DND-41 (cell line): ENCODE data around the gene ALG8.

ENCODE experiments used
- ATAC-seq: fragments of 200-7000 bp; cut with Tn5 transposase; 3 replicates; pipeline ENCODE4 v1.9.1; 2021; ENCODE audit warnings: low read depth; ENCODE audit not compliant: insufficient read depth
- DNase-seq: peaks from one replicate; pipeline ENCODE4 v3.0.0-alpha.2; 2020
- H2AFZ ChIP-seq: 2 replicates; pipeline ENCODE4 v1.6.0; 2012; ENCODE audit warnings: low read depth, low read length
- H3K27ac ChIP-seq: 2 replicates; pipeline ENCODE4 v1.5.1; 2012; ENCODE audit warnings: low read length, inconsistent platforms
- H3K27me3 ChIP-seq: fragments of 200-600 bp; sonication (generic); 2 replicates; pipeline ENCODE4 v1.6.0; 2012; ENCODE audit warnings: low read length, mild to moderate bottlenecking, inconsistent platforms; ENCODE audit not compliant: insufficient read depth, poor library complexity
- H3K36me3 ChIP-seq: 2 replicates; pipeline ENCODE4 v1.5.1; 2012; ENCODE audit warnings: low read length, inconsistent platforms; ENCODE audit not compliant: insufficient read depth
- H3K4me1 ChIP-seq: 2 replicates; pipeline ENCODE4 v1.5.1; 2012; ENCODE audit warnings: mild to moderate bottlenecking, low read length; ENCODE audit not compliant: insufficient read depth
- H3K4me2 ChIP-seq: 2 replicates; pipeline ENCODE4 v1.6.0; 2012; ENCODE audit warnings: mild to moderate bottlenecking, moderate library complexity, low read length, inconsistent platforms; ENCODE audit not compliant: insufficient read depth
- H3K4me3 ChIP-seq, 2 experiments: fragments of 200-600 bp in 1 of 2; shearing (Covaris generic) in 1 of 2; 2 replicates each; pipeline ENCODE4 v1.5.1; 2012 to 2016; ENCODE audit warnings: inconsistent platforms in 2 of 2, low read length in 2 of 2, mild to moderate bottlenecking in 2 of 2, low read depth in 1 of 2, moderate library complexity in 1 of 2
- H3K79me2 ChIP-seq: 2 replicates; pipeline ENCODE4 v1.6.0; 2012; ENCODE audit warnings: low read length, inconsistent platforms; ENCODE audit not compliant: insufficient read depth
- H3K9ac ChIP-seq: 2 replicates; pipeline ENCODE4 v1.6.0; 2012; ENCODE audit warnings: low read depth, mild to moderate bottlenecking, inconsistent platforms, low read length, moderate library complexity
- H3K9me3 ChIP-seq: 2 replicates; pipeline ENCODE4 v1.5.1; 2012; ENCODE audit warnings: low read length, moderate library complexity, mild to moderate bottlenecking, inconsistent platforms; ENCODE audit not compliant: insufficient read depth, severe bottlenecking
- H4K20me1 ChIP-seq: 2 replicates; pipeline ENCODE4 v1.6.0; 2012; ENCODE audit warnings: low read length; ENCODE audit not compliant: insufficient read depth
- CTCF ChIP-seq: IDR thresholded peaks from 2 replicates; pipeline ENCODE4 v1.5.1; 2012; ENCODE audit warnings: borderline replicate concordance, low read length, moderate library complexity, mild to moderate bottlenecking; ENCODE audit not compliant: poor library complexity, severe bottlenecking; ENCODE audit errors: extremely low read depth
- EZH2 ChIP-seq: IDR thresholded peaks from 3 replicates; pipeline ENCODE4 v1.6.1; 2012; ENCODE audit warnings: borderline replicate concordance, low read depth, mild to moderate bottlenecking, moderate library complexity, low read length, inconsistent platforms; ENCODE audit not compliant: severe bottlenecking

Gene ALG8

GRCh38 chr11:78166855-78167469 lies 27.5 kb upstream of the ALG8 start:
- H3K4me1 ChIP-seq, result no peaks in the 10 kb centered on the region
- H3K79me2 ChIP-seq, result no peaks in the 10 kb centered on the region
- DNase-seq (no peak), ATAC-seq (no peak)
- no peaks in the 10 kb centered on the region for H3K9me3 ChIP-seq
- no peak overlapping the region for H3K4me2 ChIP-seq
- no peaks in the 10 kb centered on the region for H3K27me3 ChIP-seq
- H4K20me1 ChIP-seq, result no peaks in the 10 kb centered on the region
- no peaks in the 10 kb centered on the region for H3K36me3 ChIP-seq
- no peak overlapping the region for H3K9ac ChIP-seq
- H3K4me3 ChIP-seq, result no peak overlapping the region
- H2AFZ ChIP-seq, result no peak overlapping the region
- H3K27ac ChIP-seq, result no peak overlapping the region
- TF ChIP-seq EZH2 (no peak), CTCF (no peak)

GRCh38 chr11:78164471-78164870 lies 25.0 kb upstream of the ALG8 start:
- Histone ChIP-seq H3K4me2 (no peak overlapping the region), H3K9ac (no peak overlapping the region), H3K79me2 (no peaks in the 10 kb centered on the region), H3K27me3 (no peaks in the 10 kb centered on the region), H2AFZ (no peak overlapping the region), H3K4me3 (no peak overlapping the region), H3K36me3 (no peaks in the 10 kb centered on the region), H4K20me1 (no peaks in the 10 kb centered on the region), H3K9me3 (no peaks in the 10 kb centered on the region), H3K27ac (no peak overlapping the region), H3K4me1 (no peaks in the 10 kb centered on the region)
- DNase-seq (no peak), ATAC-seq (no peak)
- TF ChIP-seq CTCF (no peak), EZH2 (no peak)

GRCh38 chr11:78163828-78164227 lies 24.4 kb upstream of the ALG8 start:
- H3K27me3 ChIP-seq, result no peaks in the 10 kb centered on the region
- H3K79me2 ChIP-seq, result no peaks in the 10 kb centered on the region
- TF ChIP-seq EZH2 (no peak), CTCF (no peak)

More at GRCh38 chr11:78163828-78164227, 24.4 kb upstream of the ALG8 start:
- Histone ChIP-seq H3K27ac (no peak overlapping the region), H2AFZ (no peak overlapping the region), H3K4me2 (no peak overlapping the region), H3K4me3 (no peak overlapping the region), H4K20me1 (no peaks in the 10 kb centered on the region), H3K4me1 (no peaks in the 10 kb centered on the region), H3K9me3 (no peaks in the 10 kb centered on the region), H3K9ac (no peak overlapping the region), H3K36me3 (no peaks in the 10 kb centered on the region)
- DNase-seq (no peak), ATAC-seq (no peak)
